ENCODE results near the gene ZCCHC14. TPM values are rescaled to one million over a fixed set of nuclear protein-coding genes. Genes with fewer than 3 reads are reported as not detected.

The ZCCHC14 gene
- total RNA-seq, 2 donors from 2014 or later = 5.6 to 17.9 TPM

DNA sequence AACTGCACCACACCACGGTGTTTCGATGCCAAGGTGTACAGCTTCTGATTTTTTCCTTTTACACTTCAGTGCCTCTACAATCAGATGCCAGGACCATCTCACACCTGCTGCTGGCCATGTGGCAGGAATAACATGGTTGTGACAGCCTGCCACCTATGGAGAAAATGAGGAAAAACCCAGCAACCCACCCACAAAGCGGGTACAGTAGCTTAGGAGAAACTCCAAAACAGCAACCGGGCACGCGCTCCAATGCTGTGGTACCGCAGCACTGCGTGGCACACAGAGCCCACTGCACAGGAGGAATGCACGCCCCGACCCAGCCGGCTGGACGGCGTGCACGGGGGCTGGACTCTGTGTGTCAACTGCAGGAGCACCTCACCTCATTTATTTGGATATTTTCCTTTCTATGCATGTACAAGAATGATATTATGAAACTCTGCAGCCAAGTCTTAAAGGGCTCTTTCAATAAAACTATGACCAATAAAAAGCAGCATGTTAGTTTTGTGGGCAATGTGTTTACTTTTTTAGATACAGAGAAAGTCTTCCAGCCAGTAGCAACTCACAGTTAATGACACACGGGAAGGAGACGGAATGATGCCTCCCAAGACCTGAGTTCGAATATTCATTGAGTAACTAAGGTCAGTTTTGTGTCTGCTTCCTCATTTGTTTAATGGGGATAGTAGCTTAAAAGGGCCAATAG, 54.8 kb downstream of the ZCCHC14 start:
- ATAC-seq = no peak
- Mint-ChIP-seq H3K36me3 (peaks cover 0 to 17% of the 10 kb centered on the region in 2 donors), H3K9me3 (no peaks in the 10 kb centered on the region), H3K27ac (no peak overlapping the region)
- DNase-seq (ENCODE audit: low spot score in 2 of 2) = no peak

DNA sequence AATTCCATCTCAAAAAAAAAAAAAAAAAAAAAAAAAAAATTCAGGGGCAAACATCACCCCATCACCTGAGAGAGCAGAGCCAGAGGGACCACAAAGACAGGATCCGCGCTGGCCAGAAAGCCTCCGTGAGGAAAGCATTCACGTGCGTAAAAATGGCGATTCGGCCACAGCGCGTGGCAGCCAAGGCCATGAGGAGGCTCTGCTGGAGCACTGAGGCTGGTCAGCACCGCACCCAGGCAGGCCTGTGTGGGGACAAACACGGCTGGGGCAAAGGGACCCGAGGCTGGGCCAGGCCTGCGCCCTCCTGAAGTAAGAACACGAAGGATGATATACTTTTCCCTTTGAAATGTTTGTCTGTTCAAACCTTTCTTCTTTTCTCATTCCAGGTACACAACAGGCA, 55.5 kb downstream of the ZCCHC14 start:
- ATAC-seq = no peak
- no peak for DNase-seq (ENCODE audit: low spot score in 2 of 2)
- no peaks in the 10 kb centered on the region for H3K9me3 Mint-ChIP-seq
- H3K27ac Mint-ChIP-seq = no peak overlapping the region
- peaks cover 0 to 10% of the 10 kb centered on the region in 2 donors for H3K36me3 Mint-ChIP-seq

DNA sequence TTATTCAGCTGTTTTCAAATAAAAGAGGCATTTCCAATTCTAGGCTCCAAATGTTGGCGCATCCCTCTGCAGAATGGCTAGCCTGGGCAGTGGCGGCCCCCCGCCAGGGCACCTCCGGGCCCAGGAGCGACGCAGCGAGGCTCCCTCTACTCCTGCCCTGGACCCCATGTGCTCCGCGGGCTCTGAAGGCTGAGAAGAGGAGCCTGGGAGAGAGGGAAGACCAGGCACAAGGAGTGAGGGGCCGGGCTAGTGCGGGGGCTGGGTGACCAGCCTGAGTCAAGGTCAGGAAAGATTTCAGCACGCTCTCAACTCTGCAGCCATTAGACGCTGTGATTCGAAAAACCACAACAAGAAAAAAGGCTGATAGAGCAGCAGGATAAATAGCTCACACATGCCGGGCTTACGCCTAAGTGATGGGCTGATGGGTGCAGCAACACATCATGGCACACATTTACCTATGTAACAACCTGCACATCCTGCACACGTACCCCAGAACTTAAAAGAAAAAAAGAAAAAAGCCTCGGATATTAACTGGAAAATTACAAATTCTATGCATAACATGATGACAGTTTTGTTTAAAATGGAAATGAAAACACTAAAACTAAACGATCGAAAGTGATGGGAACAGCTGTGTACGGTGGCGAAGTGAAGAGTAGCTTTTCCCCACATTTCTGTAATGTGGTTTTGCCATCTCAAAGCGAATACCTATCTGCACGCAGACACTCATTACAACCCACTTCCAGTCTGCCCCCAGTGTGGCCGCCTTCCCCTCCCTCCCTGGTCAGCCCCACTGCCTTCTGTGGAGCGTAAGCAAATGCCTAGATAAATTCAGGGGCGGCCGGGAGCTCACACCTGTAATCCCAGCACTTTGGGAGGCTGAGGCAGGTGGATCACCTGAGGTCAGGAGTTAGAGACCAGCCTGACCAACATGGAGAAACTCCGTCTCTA, 56.3 kb downstream of the ZCCHC14 start:
- DNase-seq (ENCODE audit: low spot score in 2 of 2) (peak in 1 of 2 donors; percentile 57), ATAC-seq (peak; percentile 93 to 94)
- Mint-ChIP-seq H3K9me3 (no peaks in the 10 kb centered on the region), H3K36me3 (peaks cover 0 to 4% of the 10 kb centered on the region in 2 donors), H3K27ac (peak overlapping the region; percentile 7 to 78)

DNA sequence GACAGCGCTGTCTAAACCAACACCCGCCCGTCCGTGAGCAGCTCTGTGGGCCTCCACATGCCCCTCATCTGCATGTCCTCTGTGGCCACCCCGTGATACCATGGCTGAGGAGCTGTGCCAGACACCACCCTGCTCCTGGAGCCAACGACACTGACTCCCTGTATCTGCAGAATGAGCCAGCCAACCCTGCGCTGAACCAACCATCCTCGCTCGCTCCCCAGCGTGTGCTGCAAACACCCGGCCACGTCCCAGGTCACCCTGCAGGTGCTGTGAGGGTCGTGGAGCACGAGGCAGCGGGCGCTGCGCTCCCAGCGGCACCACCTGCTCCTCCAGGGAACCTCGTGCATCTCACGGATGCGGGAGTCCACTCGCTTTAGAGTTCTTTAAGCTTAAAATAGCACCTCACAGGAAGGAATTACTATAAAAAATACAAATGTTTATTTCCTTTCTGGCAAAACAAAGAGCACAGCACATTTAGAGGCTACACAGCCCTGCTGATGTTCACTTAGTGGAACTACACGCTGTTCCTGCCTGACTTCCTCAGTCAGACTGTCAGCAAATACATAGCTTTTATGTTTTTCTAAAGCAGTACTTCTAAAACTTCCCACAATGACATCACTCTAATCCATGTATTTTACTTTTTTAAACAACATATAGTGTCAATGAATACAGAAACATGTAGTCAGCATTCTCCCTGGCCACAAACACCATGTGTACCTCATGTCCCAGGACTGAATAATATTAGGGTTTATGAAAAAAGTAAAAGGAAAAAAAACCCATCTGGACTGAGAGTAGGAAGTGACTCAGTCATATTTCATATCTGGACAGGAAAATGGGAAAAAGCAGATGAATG, 57.2 kb downstream of the ZCCHC14 start:
- Mint-ChIP-seq H3K36me3 (no peaks in the 10 kb centered on the region), H3K9me3 (no peaks in the 10 kb centered on the region), H3K27ac (peak overlapping the region in 1 of 2 donors; percentile 78)
- ATAC-seq (peak; percentile 16 to 51), DNase-seq (ENCODE audit: low spot score in 2 of 2) (no peak)

DNA sequence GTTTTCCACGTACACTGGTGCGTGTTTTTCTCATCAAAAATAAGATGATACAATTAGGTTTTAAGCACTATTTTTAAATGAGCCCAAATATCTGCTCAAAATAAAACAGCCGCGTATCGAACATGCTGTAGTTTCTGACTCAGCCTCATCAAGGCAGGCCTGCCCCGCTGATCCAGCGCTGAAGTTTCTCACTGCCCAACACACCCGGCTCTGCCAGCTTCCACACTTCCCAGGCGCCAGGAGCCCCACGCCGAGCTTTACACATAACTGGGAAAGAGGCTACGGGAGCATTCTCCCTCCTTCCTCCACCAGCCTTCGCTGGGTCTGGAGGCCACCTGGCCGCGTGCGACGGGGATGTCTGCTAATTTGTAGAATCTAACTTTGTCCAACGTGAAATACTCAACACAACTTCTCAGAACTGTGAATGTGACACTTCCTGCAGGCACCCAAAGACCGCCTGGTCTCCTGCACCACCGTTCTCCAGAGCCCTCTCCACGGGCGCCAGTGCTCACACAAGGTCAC, 58.6 kb downstream of the ZCCHC14 start:
- no peaks in the 10 kb centered on the region for H3K36me3 Mint-ChIP-seq
- DNase-seq (ENCODE audit: low spot score in 2 of 2) = no peak
- ATAC-seq = no peak
- H3K27ac Mint-ChIP-seq = no peak overlapping the region
- no peaks in the 10 kb centered on the region for H3K9me3 Mint-ChIP-seq

DNA sequence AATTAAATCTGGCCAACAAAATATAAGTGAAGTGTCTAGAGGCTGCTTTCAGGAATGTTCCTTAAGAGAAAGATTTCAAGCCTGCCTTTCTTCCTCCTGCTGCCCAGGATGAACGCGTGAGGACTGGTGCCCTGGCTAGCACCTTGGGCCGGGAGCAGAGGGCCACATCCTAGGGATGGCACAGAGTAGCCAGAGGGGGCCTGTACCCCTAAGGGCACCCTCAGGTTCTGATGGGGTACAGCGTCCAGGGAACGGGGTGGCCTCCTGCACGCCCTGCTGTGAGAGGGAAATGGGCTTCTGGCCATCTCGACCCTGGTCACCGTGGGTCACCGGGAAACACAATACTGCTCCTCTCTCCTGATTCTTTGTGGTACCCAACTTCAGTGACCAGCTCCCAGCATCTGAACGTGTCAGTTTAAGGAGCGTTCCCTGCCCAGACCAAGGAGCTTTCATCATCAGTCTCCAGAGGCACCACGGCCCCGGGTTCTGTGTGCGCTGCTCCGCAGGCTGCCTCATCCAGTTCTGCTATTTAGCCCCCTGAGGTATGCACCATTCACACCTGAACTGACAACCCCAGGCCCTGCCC, 60.4 kb downstream of the ZCCHC14 start:
- ATAC-seq = no peak

DNA sequence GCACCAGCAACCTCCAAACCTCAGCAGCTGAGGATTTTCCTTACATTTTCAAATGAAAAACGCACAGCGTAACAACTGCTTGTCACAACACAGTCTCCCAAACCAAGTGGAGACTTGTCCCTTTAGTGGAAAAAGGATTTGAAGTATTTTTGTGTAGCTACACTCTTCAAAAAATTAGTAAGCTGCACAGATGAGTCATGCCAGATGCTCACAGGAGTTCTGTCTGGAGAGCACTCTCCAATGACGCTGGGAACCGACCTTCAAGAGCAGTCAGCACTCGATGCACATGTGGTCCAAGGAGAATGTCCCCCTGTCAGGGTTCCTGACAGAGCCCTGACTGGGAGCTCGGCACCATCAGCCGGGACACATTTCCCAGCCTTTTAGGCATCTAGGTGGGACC, 60.9 kb downstream of the ZCCHC14 start:
- Mint-ChIP-seq H3K36me3 (no peaks in the 10 kb centered on the region), H3K9me3 (no peaks in the 10 kb centered on the region), H3K27ac (no peak overlapping the region)
- DNase-seq (ENCODE audit: low spot score in 2 of 2) (no peak), ATAC-seq (no peak)

More for the DNA sequence above, 60.4 kb downstream of the ZCCHC14 start:
- no peaks in the 10 kb centered on the region for H3K36me3 Mint-ChIP-seq
- no peak overlapping the region for H3K27ac Mint-ChIP-seq
- DNase-seq (ENCODE audit: low spot score in 2 of 2) = no peak
- H3K9me3 Mint-ChIP-seq = no peaks in the 10 kb centered on the region

DNA sequence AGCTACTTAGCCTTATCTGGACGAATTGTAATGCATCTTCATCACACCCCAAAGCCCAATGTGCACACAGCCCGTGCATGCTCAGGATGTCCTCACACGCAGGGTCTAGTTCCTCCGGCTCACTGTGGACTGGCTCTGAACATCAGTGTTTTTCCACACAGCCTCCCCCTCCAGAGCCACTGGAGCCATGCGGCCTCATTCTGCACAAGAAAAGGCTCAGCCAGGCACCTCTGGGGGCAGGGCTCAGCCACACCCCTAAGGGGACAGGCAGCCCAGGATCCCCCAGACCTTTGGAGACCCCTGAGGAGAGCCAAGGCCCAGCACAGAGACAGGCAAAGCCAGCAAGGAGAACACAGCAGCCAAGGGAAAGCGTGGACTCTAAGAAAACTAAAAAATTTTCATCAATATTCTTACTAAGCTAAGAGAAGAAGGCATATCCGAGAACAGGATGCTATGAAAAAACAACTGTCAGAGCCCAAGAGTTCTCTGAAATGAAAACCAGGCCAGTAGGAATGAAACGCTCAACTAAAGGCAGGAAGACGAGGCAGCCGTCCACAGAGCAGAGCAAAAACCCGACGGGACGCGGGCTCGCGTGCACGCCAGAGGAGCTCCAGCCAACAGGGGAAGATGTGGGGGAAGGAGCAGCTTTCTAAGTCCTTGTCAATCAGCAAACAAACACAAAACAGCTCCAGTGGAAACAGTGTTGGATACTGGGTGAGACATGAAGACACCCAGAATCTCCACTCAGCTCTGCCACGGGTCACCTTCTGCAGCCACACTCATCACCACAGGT, 66.2 kb downstream of the ZCCHC14 start:
- H3K27ac Mint-ChIP-seq = peak overlapping the region in 1 of 2 donors; percentile 41
- H3K9me3 Mint-ChIP-seq = no peaks in the 10 kb centered on the region
- no peak for ATAC-seq
- no peak for DNase-seq (ENCODE audit: low spot score in 2 of 2)
- no peaks in the 10 kb centered on the region for H3K36me3 Mint-ChIP-seq

DNA sequence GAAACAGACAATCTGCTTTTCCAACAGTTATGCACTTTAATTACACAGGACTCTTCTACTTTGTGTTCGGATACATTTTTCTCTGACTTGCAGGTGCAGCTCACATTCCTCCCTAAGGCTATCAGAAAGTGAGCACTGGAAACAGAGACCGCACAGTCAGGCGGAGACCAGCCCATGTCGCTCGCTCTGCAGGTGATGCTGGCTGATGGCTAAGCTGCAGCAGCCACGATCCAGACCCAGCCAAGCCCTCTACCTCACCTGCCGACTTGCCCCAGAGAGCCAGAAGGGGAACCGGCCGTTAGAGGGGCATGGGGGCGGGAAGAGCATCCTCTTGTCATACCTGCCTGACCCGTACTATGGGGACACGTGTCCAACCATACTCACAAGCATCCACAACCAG, 66.9 kb downstream of the ZCCHC14 start:
- no peaks in the 10 kb centered on the region for H3K9me3 Mint-ChIP-seq
- ATAC-seq (no peak), DNase-seq (ENCODE audit: low spot score in 2 of 2) (peak in 1 of 2 donors; percentile 31)
- no peaks in the 10 kb centered on the region for H3K36me3 Mint-ChIP-seq
- H3K27ac Mint-ChIP-seq = peak overlapping the region in 1 of 2 donors; percentile 48

DNA sequence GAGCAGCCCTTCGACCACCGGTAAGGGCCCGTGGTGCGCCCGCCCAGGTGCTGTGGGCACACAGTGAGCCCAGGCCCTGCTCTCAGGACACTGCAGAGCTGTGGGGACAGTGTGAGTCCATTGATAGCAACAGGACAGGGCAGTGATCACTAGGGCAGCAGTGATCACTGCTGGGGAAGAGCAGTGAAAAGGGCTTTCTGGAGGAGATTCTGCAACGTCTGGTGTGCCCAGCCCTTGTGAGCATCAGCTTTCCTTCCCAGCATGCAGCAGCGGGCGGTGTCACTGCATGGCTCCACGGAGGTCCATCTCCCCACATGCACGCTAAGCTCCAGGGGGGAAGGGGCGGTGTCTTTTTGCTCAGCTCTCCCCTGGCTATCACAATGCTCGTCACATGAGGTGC, 68.6 kb downstream of the ZCCHC14 start:
- ATAC-seq = no peak

DNA sequence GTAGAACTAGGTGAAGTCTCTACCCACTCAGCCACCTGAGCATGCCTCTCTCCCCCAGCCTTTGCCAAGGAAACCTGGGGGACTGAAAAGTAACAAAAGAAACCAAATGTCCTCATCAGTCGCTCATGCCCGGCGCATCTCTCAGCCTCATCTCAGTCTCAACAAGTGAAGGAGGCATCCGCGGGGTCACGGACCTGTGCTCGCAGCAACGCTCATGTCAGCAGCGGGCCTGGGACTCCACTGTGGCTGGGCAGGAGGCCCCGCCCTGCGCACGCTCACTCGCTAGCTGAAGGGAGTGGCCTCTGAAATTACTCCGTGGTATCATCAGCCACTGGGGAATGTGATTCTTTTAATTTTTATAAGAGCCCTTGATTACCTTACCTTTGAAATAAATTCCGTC, 69.4 kb downstream of the ZCCHC14 start:
- Mint-ChIP-seq H3K36me3 (peaks cover 0 to 4% of the 10 kb centered on the region in 2 donors), H3K9me3 (no peaks in the 10 kb centered on the region)

More for the DNA sequence above, 68.6 kb downstream of the ZCCHC14 start:
- H3K9me3 Mint-ChIP-seq = no peaks in the 10 kb centered on the region
- peak overlapping the region in 1 of 2 donors; percentile 69 for H3K27ac Mint-ChIP-seq
- no peak for DNase-seq (ENCODE audit: low spot score in 2 of 2)
- H3K36me3 Mint-ChIP-seq = peaks cover 0 to 4% of the 10 kb centered on the region in 2 donors

DNA sequence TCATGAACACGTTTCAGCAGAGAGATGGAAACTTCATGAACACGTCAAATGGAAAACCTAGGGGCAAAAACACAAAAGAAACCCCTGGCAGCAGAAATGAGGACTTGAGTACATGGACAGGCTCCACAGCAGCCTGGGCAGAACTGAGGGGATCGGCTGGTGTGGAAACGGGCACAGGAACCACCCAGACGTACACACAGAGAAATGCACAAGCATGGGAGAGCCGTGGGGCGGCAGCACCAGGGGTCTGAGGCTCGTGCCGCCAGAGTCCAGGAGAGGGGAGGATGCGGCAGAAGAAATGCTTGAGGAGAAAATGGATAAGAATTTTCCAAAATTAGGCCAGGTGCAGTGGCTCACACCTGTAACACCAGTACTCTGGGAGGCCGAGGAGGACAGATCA, 70.7 kb downstream of the ZCCHC14 start:
- Mint-ChIP-seq H3K36me3 (peaks cover 0 to 4% of the 10 kb centered on the region in 2 donors), H3K9me3 (no peaks in the 10 kb centered on the region), H3K27ac (no peak overlapping the region)
- ATAC-seq (no peak), DNase-seq (ENCODE audit: low spot score in 2 of 2) (no peak)

More for the DNA sequence above, 69.4 kb downstream of the ZCCHC14 start:
- DNase-seq (ENCODE audit: low spot score in 2 of 2) (no peak), ATAC-seq (no peak)
- H3K27ac Mint-ChIP-seq = no peak overlapping the region

DNA sequence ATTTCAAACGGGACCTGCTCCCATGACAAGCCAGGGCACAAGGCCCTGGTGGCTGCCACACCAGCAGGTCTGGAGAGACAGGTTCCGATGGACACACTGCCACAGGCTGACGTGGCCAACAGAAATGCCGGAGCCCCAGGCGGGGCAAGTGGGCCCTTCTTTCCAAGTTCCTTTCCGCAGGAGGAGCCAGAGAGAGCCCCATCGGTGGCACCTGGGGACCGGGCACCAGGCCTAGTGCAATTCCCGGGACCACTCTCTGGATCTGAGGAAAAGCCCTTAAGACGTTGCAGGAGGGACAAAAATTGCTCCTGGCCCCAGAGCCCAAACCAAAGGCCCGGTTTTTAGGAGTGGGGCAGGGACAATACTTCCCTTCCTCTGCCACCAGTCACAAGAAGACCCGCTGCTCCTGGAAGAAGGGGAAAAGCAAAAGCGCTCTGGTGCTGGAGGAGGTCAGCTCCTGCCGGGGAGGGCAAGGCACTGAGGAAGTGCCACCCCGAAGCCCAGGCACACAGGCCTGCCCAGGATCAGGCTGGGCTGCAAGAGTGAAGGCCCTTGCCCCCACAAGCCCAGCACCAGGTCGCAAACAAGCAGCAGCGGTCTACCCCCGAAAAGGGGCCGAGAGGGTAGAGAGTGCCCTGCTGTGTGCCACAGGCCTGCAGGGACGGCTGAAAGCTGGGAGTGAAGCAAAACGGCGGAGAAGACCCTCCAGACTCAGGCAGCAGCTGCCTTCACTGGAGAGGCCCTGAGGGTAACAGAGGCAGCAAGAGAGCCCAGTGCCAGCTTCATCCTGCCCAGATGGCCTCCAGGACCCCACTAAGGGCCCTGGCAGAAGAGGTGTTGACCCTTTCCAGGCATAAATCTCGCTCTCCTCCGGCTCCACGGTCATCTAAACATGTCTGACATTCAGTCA, 71.6 kb downstream of the ZCCHC14 start:
- peaks cover 0 to 4% of the 10 kb centered on the region in 2 donors for H3K36me3 Mint-ChIP-seq
- peak overlapping the region in 1 of 2 donors; percentile 41 for H3K27ac Mint-ChIP-seq
- DNase-seq (ENCODE audit: low spot score in 2 of 2) (no peak), ATAC-seq (no peak)
- H3K9me3 Mint-ChIP-seq = no peaks in the 10 kb centered on the region

All from activated naive CD4-positive, alpha-beta T cell treated with anti-CD3 and anti-CD28 coated beads, Interleukin-2, amount 50 U/mL, for 72 hours (primary cell).